Stimulated activated CD8-positive, alpha-beta memory T cell treated with anti-CD3 and anti-CD28 coated beads, Interleukin-15, amount 100 ng/mL, for 4 hours (primary cell): ENCODE data around the gene CPXM2.

Experiments
- DNase-seq, 2 donors: peaks; one replicate each; pipeline ENCODE4 v3.0.0-alpha.2; 2020; ENCODE audit warnings: low read depth in 2 of 2

The CPXM2 gene

DNA sequence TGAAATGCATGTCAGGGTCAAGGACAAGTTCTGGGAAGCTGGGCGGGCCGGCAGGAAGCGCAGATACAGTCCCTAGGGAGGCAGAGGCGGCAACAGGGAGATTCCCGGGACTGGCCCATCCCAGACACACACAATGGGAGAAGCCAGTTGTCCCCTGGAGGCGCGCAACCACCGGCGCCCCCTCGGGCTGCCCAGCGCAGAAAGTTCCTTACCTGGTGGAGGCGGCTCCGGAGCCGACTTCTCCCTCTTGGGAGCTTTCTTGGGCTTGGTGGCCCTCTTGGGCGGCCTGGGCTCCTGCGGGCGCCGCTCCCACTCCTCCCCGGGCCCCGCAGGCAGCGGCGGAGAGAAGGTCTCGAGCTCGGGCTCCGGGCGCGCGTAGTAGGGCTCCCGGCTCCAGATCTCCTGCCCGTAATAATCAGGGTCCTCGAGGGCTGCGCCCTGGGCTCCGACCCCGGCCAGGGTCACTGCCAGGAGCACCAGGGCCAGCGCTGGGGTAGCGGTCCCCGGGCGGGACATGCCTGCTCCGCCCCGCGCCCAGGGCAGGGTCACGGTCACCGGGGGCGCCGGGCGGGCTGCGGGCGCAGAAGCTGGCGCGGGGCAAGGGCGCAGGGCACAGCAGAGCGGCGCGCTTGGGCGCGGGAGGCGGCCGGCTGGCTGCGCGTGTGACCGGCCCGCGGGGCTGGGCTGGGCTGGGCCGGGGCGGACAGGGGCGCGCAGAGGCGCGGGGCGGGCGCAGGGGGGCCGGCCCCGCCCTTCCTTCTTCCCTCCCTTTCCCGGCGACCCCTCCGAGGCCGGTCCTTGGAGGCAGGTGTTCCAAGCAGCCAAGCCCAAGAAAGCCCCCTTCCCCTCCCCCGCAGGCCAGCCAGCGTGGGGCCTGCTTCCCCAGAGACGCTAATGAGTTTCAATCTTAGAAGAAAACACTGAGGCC lies at the start of gene CPXM2:
Gene CPXM2 (minus strand): TSS at position 664 of the 928 bp plus-strand sequence. CDS start 148 bp downstream, at position 516.
- DNase-seq: no peak

DNA sequence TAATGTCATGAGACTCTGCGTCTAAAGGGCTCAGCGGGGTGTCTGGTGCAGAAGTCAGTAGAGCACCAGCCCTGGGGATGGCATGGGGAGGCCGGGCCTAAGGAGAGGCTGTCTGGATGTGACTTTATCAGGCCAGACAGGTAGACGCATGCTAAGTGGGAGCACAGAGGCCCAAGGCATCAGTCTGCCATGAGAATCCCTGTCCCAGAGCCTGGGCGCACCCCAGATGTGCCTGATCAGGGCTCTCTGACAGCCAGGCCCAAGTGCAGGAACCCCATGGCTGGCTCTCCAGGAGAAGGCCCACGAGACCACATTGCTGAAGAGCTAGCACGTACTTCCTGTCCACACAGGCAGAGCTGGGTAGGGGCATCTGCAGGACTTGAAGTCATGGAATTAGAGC lies 48.0 kb upstream of the CPXM2 start:
- no peak for DNase-seq

GRCh38 chr10:123938890-123939289 lies 47.3 kb upstream of the CPXM2 start:
- DNase-seq: no peak

GRCh38 chr10:123936426-123936825 lies 44.8 kb upstream of the CPXM2 start:
- DNase-seq: no peak

DNA sequence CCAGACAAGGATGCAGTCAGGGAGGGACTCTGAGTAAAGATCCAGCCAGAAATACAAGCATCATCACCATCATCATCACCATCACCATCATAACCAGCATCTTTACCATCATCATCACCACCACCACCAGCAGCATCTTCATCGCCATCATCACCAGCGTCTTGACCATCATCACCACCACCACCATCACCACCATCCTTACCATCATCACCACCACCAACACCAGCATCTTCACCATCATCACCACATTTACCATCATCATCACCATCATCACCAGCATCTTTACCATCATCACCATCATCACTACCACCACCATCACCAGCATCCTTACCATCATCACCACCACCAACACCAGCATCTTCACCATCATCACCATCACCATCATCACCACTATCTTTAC lies 44.1 kb upstream of the CPXM2 start:
- no peak for DNase-seq

- DNase-seq: no peak
These were observed 43.2 kb upstream of the CPXM2 start for GRCh38 chr10:123934846-123935245.

- DNase-seq: no peak
These were observed 38.9 kb upstream of the CPXM2 start for GRCh38 chr10:123930340-123931001.

DNA sequence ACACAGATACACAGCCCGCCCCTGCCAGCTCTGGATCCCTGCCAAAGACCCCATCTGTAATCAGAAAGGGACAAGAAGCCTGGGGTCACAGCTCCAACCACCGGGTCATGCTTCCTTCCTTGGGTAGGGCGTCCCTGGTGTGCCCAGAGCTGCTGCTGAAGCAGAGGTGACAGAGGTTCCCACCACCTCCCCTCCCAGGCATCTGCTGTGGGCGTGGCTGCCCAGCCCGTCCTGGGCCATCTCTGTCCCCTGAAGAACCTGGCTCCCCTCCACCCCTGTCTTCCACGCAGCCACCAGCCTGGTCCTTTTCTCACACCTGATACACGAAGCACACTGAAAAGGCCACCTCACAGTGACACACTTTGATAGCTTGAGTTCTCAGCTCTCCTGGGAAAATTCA lies 38.2 kb upstream of the CPXM2 start:
- DNase-seq: no peak

- DNase-seq: no peak
These were observed 36.8 kb upstream of the CPXM2 start for GRCh38 chr10:123928427-123928826.

DNA sequence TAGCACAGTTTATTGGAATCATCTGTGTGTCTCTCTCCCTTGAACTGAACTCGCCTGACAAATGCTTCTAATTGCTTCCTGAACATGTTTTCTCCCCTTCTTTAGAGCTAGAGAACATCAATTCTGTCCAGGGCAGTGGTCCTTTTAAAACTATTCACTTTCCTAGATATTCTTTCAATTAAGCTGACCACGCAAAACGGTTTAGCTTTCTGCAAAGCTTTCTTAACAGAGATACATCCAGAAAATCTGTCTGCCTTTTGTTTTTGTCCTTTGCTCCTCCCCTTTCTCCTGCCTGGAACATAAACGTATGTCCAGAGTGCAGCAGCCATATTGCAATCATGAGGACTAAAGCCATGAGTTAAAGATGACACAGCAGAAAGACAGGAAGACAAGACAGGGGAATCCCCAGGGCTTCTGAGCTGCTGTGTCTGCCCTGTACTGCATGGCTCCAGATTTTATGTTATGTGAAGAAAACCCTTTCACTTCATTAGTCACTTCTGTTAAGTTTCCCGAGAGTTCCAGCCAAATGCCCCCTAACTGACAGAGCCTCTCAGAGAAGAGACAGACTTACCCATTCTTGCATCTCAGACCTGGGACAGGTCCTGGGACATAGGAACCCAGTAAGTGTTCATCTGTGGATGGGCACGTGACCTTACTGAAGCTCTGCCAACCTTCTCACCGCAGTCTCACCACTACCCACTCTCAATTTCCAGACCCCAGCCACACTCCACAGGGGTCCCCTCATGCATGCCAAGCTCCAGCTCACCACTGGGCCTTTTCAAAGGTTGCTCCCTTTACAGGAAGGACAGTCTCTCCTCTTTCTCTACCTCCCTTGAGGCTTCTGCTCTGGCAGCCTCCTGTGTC lies 35.0 kb upstream of the CPXM2 start:
- no peak for DNase-seq

GRCh38 chr10:123922126-123922525 lies 30.5 kb upstream of the CPXM2 start:
- no peak for DNase-seq

DNA sequence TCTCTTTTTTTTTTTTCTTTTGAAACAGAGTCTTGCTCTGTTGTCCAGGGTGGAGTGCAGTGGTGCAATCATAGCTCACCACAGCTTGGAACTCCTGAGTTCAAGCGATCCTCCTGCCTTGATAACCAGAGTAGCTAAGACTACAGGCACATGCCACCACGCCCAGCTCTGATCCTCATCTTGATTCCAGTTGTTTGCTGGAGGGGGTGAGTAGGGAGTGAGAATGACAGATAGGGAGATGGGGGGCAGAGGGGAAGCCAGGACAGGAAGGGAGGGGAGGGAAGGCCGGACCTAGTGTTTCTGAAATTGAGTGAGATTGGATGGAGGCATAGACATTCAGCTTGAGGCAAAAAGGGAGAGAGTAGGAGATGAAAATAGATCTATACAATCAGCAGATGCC lies 25.2 kb upstream of the CPXM2 start:
- no peak for DNase-seq

DNA sequence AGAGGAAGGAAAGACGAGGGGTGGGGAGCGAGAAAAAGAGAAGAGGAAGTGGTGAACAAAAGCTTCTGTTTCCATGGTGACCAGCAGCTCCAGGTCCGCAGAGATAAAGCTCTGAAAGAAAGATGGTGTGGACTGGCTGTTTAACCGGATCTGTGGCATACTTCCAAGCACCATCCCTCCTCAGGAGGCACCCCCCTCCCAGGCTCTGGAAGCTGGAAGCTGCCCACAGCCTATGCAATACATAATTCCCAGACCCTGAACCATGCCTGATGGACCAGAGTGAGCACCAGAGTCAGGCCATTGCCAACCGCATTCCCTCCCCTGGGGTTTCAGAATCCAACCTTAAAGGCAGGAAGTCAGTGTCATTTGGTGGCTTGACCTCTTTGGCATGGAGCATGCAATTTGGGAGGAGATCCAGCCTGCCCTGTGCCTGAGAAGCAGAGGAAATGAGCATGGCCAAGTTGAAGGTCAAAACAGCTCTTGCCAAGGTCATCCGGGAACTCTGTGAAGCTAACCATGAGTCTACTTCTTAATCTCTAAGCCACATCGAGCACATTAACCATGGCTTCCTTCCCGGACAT lies 22.2 kb upstream of the CPXM2 start:
- no peak for DNase-seq

GRCh38 chr10:123912871-123913270 lies 21.3 kb upstream of the CPXM2 start:
- no peak for DNase-seq

- no peak for DNase-seq
These were observed 20.9 kb upstream of the CPXM2 start for GRCh38 chr10:123912466-123912865.

DNA sequence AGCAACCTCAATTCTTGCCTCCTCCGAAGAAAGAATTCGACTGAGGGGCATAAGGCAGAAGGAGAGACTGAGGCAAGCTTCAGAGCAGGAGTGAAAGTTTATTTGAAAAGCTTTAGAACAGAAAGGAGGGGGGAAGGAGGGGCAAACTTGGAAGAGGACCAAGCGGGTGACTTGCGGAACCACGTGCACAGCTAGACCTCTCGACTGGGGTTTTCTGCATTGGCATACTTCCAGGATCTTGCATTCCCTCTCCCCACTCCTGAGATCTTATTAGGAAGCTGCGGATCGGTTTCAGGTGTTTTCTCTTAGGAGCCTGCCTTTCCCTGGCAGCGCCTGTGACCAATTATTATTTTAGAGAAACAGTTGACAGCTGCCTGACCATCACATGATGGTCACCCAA lies 20.3 kb upstream of the CPXM2 start:
- DNase-seq: no peak

DNA sequence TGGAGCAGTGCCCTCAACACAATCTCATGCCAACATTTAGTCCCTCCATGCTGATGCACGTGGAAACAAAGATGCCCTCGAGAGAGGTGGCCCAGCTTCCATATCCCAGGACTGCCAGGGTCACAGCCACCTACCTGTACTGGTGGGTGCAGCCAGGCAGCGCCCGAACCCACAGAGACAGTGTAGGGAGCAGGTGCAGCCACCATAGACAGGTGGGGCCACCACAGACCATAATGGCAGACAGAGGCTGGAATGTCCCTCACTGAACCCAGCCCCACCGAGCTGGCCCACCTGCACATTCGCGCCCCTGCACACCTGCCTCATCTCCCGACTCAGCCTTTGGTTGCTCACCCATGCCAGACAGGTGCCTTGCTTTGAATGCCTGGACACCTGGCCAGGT lies 18.3 kb upstream of the CPXM2 start:
- DNase-seq: no peak

DNA sequence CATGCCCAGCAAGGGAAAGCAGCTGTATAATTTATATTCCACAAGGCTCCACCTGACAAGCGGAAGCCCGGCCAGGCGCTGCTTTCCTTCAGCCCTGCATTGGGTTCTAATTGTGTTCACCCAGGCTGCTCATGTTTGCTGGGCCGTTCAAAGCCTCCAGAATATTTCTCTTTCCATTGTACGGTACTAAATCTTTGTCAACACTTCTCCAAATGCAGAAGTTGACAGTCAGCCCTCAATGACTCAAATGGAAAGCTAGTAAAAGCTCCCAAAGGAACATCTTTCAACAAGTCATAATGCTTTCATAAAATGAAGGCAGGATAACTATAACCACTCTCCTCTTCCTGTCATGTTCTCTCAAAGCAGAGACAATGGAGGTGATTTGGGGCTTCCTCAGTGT lies 17.8 kb upstream of the CPXM2 start:
- no peak for DNase-seq

GRCh38 chr10:123908379-123908778 lies 16.8 kb upstream of the CPXM2 start:
- DNase-seq: no peak

GRCh38 chr10:123906884-123907652 lies 15.5 kb upstream of the CPXM2 start:
- no peak for DNase-seq

- DNase-seq: no peak
These were observed 14.7 kb upstream of the CPXM2 start for GRCh38 chr10:123906296-123906695.
